ENCODE results near the gene OTOF.

DNA sequence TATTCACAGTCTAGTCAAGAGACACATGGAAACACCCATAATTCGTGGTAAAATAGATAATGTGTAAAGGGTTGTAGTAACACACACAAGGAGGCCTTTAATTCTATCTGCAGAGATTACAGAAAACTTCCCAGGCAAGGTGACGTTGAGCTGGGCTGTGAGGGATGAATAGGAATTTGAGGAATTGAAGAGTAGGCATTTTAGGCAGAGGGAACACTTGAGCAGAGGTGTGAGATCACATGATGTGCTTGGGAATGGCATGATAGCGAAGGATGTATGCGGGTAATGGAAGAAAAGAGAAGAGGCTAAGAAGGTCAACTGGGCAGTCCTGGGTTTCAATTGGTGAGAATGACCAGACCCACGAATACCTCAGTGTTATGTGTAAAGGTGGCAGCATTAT, 56.0 kb downstream of the OTOF start:
- TF ChIP-seq, protein P1, sequence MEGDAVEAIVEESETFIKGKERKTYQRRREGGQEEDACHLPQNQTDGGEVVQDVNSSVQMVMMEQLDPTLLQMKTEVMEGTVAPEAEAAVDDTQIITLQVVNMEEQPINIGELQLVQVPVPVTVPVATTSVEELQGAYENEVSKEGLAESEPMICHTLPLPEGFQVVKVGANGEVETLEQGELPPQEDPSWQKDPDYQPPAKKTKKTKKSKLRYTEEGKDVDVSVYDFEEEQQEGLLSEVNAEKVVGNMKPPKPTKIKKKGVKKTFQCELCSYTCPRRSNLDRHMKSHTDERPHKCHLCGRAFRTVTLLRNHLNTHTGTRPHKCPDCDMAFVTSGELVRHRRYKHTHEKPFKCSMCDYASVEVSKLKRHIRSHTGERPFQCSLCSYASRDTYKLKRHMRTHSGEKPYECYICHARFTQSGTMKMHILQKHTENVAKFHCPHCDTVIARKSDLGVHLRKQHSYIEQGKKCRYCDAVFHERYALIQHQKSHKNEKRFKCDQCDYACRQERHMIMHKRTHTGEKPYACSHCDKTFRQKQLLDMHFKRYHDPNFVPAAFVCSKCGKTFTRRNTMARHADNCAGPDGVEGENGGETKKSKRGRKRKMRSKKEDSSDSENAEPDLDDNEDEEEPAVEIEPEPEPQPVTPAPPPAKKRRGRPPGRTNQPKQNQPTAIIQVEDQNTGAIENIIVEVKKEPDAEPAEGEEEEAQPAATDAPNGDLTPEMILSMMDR (conservative IDR thresholded peaks at IDR 0.05; ENCODE audit: low read length) = no peak
- no peak for TF ChIP-seq EZH2phosphoT487 (IDR thresholded peaks at IDR 0.05; ENCODE audit: borderline replicate concordance)
